GM12878 (cell line): Measurements from ENCODE around the gene MRPS12. TPM values are rescaled to one million over a fixed set of nuclear protein-coding genes. Genes with fewer than 3 reads are reported as not detected.

Experiments used
- ATAC-seq: fragments of 200-7000 bp; cut with Tn5 transposase; 3 replicates; pipeline ENCODE4 v1.9.1; 2020; ENCODE audit warnings: mild to moderate bottlenecking, moderate library complexity
- BruUV-seq: library from RNA; stranded (reverse); fragments of 400-500 nt; replicated peaks from 2 replicates; lab custom pipeline; 2021; lab: Mats Ljungman, UMichigan
- CTCF ChIA-PET: fragments of 300-600 bp; sonication (Branson Sonifier 250); formaldehyde crosslinking; extraction: SDS; loops from one replicate; lab custom pipeline; 2021; ENCODE audit warnings: inconsistent platforms; lab: Yijun Ruan, JAX
- POLR2A ChIA-PET: fragments of 350-600 bp; formaldehyde crosslinking; extraction: SDS; loops from one replicate; lab custom pipeline; 2021; ENCODE audit warnings: inconsistent platforms; lab: Charles Lee
- RAD21 ChIA-PET: fragments of 300-600 bp; sonication (Branson Sonifier 250); formaldehyde crosslinking; loops from one replicate; lab custom pipeline; 2023; ENCODE audit warnings: antibody characterized with exemption; ENCODE audit not compliant: unreplicated experiment; lab: Charles Lee
- SMC1A ChIA-PET: fragments of 300-600 bp; sonication (Branson Sonifier 250); formaldehyde crosslinking; loops from one replicate; lab custom pipeline; 2023; ENCODE audit not compliant: unreplicated experiment, uncharacterized antibody; lab: Charles Lee
- DNase-seq: peaks from one replicate; pipeline ENCODE4 v3.0.0-alpha.2; 2011; ENCODE audit warnings: low read depth, low spot score
- FAIRE-seq: peaks from 3 replicates; lab custom pipeline; 2011; peaks lifted over from hg19 to GRCh38; lab: Jason Lieb, UNC
- H2AFZ ChIP-seq: 2 replicates; pipeline ENCODE4 v1.6.0; 2011; ENCODE audit warnings: low read depth, low read length, control low read depth; ENCODE audit not compliant: control insufficient read depth
- H3K27ac ChIP-seq: 2 replicates; pipeline ENCODE4 v1.5.1; 2011; ENCODE audit warnings: control low read depth; ENCODE audit not compliant: control insufficient read depth, insufficient read depth
- H3K27me3 ChIP-seq, 2 experiments: replicated peaks in 1 of 2; 2 replicates each; pipeline versions ENCODE4 v1.6.0 to v1.6.1; 2011; ENCODE audit warnings: low read length in 1 of 2; ENCODE audit not compliant: control insufficient read depth in 2 of 2, insufficient read depth in 2 of 2
- H3K36me3 ChIP-seq, 2 experiments: 2 replicates each; pipeline ENCODE4 v1.5.1; 2011; ENCODE audit warnings: low read length in 1 of 2; ENCODE audit not compliant: control insufficient read depth in 2 of 2, insufficient read depth in 2 of 2
- H3K4me1 ChIP-seq: 2 replicates; pipeline ENCODE4 v1.6.1; 2011; ENCODE audit warnings: mild to moderate bottlenecking, low read length, moderate library complexity, mixed read lengths; ENCODE audit not compliant: control insufficient read depth, insufficient read depth
- H3K4me2 ChIP-seq: 2 replicates; pipeline ENCODE4 v1.6.0; 2011; ENCODE audit warnings: control low read depth; ENCODE audit not compliant: control insufficient read depth, insufficient read depth
- H3K4me3 ChIP-seq: fragments of 200-600 bp; sonication (generic); 2 replicates; pipeline ENCODE4 v1.5.1; 2016
- H3K79me2 ChIP-seq: 2 replicates; pipeline ENCODE4 v1.6.0; 2011; ENCODE audit warnings: low read length; ENCODE audit not compliant: control insufficient read depth, insufficient read depth
- H3K9ac ChIP-seq: 2 replicates; pipeline ENCODE4 v1.8.0; 2011; ENCODE audit warnings: low read length, control low read depth, mixed read lengths; ENCODE audit not compliant: control insufficient read depth, insufficient read depth
- H3K9me3 ChIP-seq: replicated peaks from 3 replicates; pipeline ENCODE4 v1.5.1; 2011; ENCODE audit warnings: mild to moderate bottlenecking, low read length; ENCODE audit not compliant: control insufficient read depth, insufficient read depth
- H4K20me1 ChIP-seq: 2 replicates; pipeline ENCODE4 v1.6.0; 2011; ENCODE audit not compliant: control insufficient read depth, insufficient read depth
- BACH1 ChIP-seq: fragments of 450-650 bp; IDR thresholded peaks from 2 replicates; pipeline ENCODE4 v1.6.1; 2017; ENCODE audit warnings: mild to moderate bottlenecking, borderline replicate concordance
- BMI1 ChIP-seq: fragments of 450-650 bp; IDR thresholded peaks from 2 replicates; pipeline ENCODE4 v1.6.1; 2016; ENCODE audit warnings: mild to moderate bottlenecking, moderate library complexity, borderline replicate concordance
- EGR1 ChIP-seq, 2 experiments: IDR thresholded peaks; 1 replicate in 1 of 2; 2 replicates in 1 of 2; pipeline ENCODE4 v1.6.1; 2011 to 2012; ENCODE audit warnings: low read depth in 2 of 2, low read length in 2 of 2, borderline replicate concordance in 1 of 2, mild to moderate bottlenecking in 1 of 2, moderate library complexity in 1 of 2
- FOXK2 ChIP-seq: fragments of 450-650 bp; IDR thresholded peaks from 2 replicates; pipeline ENCODE4 v1.6.1; 2017; ENCODE audit warnings: mild to moderate bottlenecking, moderate library complexity
- LARP7 ChIP-seq: fragments of 450-650 bp; IDR thresholded peaks from 2 replicates; pipeline ENCODE4 v1.6.1; 2017; ENCODE audit warnings: mild to moderate bottlenecking
- MEF2A ChIP-seq: IDR thresholded peaks from 2 replicates; pipeline ENCODE4 v1.6.1; 2011; ENCODE audit warnings: low read depth, mild to moderate bottlenecking, low read length, moderate library complexity; ENCODE audit not compliant: insufficient read depth
- MEF2B ChIP-seq: fragments of 450-650 bp; IDR thresholded peaks from 2 replicates; pipeline ENCODE4 v1.6.1; 2018; ENCODE audit warnings: mild to moderate bottlenecking, moderate library complexity; ENCODE audit not compliant: partially characterized antibody, poor library complexity, severe bottlenecking
- PAX5 ChIP-seq: IDR thresholded peaks from 2 replicates; pipeline ENCODE4 v1.6.1; 2011; ENCODE audit warnings: low read depth, low read length, borderline replicate concordance
- PAX8 ChIP-seq: fragments of 450-650 bp; IDR thresholded peaks from 2 replicates; pipeline ENCODE4 v1.6.1; 2017; ENCODE audit warnings: mild to moderate bottlenecking, moderate library complexity
- POLR2A ChIP-seq: IDR thresholded peaks from 2 replicates; pipeline ENCODE4 v1.6.1; 2011; ENCODE audit warnings: low read depth, mild to moderate bottlenecking, low read length
- STAT3 ChIP-seq: IDR thresholded peaks from 2 replicates; pipeline ENCODE4 v1.6.1; 2011; ENCODE audit warnings: low read depth, low read length, improper control_type of control experiment
- WRNIP1 ChIP-seq: IDR thresholded peaks from 2 replicates; pipeline ENCODE4 v1.6.1; 2011; ENCODE audit warnings: low read depth, low read length, improper control_type of control experiment, borderline replicate concordance
- WGBS: methylation state at CpG from one replicate; pipeline ENCODE4 v1.1.6; 2016; ENCODE audit warnings: low lambda C conversion rate; ENCODE audit not compliant: insufficient replicate concordance, insufficient coverage; ENCODE audit errors: missing lambda C conversion rate; 5-methylcytosine and 5-hydroxymethylcytosine counted together
- in situ Hi-C: fragments of 300-500 bp; cut with MboI; formaldehyde crosslinking; loops from 9 replicates; pipeline ENCODE4 v1.14.3; 2018; ENCODE audit warnings: mixed read lengths
- intact Hi-C: fragments of 100-400 bp; cut with micrococcal nuclease; formaldehyde crosslinking; loops from one replicate; pipeline ENCODE4 v1.14.2; 2022; ENCODE audit not compliant: unreplicated experiment
- polyA plus RNA-seq, 11 experiments: library from polyadenylated mRNA; depleted of rRNA in 4 of 11; unstranded in 6 of 11; stranded (reverse) in 5 of 11; fragments of >200 nt; fragmentation: Nextera tagmentation in 4 of 11; fragmentation: Illumina TruSeq in 1 of 11; extraction: Ambion mirVana in 4 of 11; extraction: Trizol in 1 of 11; gene quantifications; 1 replicate in 1 of 11; 2 replicates in 10 of 11; pipeline versions ENCODE4 v1.2.1 to v1.2.3, GENCODE V29; 2011 to 2016; ENCODE audit warnings: inconsistent platforms in 2 of 11, missing spikeins in 2 of 11, low read depth in 1 of 11
- total RNA-seq, 4 experiments: library from RNA; depleted of rRNA in 3 of 4; stranded (reverse); fragments of >200 nt in 3 of 4; fragmentation: Illumina TruSeq in 1 of 4; extraction: Trizol in 1 of 4; gene quantifications; 2 replicates each; pipeline versions ENCODE4 v1.2.1 to v1.2.3, GENCODE V29; 2013 to 2021
- TF ChIP-seq, protein P1 (sequence below): fragments of 450-650 bp; IDR thresholded peaks from 2 replicates; pipeline ENCODE4 v1.6.1; 2017; ENCODE audit warnings: low read depth, mild to moderate bottlenecking, moderate library complexity
- TF ChIP-seq, protein P2 (sequence below): IDR thresholded peaks from 2 replicates; pipeline ENCODE4 v1.6.1; 2012; ENCODE audit warnings: low read depth, low read length, improper control_type of control experiment

The MRPS12 gene
- total and polyA plus RNA-seq, 10 of the 15 experiments (the other 5 are each of a cell fraction or from before 2014, with no cell fraction given) = 7.3 to 205 (median 77.3) TPM

DNA sequence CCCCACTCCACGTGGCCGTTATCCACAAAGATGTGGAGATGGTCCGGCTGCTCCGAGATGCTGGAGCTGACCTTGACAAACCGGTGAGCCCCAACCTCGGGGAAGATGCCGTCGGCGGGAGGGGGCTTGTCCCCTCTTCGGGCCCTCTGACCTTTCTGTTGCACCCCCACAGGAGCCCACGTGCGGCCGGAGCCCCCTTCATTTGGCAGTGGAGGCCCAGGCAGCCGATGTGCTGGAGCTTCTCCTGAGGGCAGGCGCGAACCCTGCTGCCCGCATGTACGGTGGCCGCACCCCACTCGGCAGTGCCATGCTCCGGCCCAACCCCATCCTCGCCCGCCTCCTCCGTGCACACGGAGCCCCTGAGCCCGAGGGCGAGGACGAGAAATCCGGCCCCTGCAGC is 23.5 kb upstream of the MRPS12 start:
- DNase-seq = no peak
- peaks cover 3% of the 10 kb centered on the region; the same call in 1 of the 2 replicates for H3K79me2 ChIP-seq
- WGBS = 97% methylated on average over 28 of the region's 29 CpGs
- H3K4me1 ChIP-seq = no peaks in the 10 kb centered on the region
- FAIRE-seq = no peak
- BruUV-seq = no TSS peak
- no peaks in the 10 kb centered on the region for H4K20me1 ChIP-seq
- ATAC-seq = no peak
- no peaks in the 10 kb centered on the region for H3K9me3 ChIP-seq
- H3K27ac ChIP-seq = no peak overlapping the region
- no peak overlapping the region for H2AFZ ChIP-seq
- H3K36me3 ChIP-seq = peaks cover 7 to 12% of the 10 kb centered on the region in 2 experiments
- no peak overlapping the region for H3K4me2 ChIP-seq
- ChIA-PET RAD21 (no interaction called here), SMC1A (no interaction called here), POLR2A (no interaction called here), CTCF (interaction anchor here (1.0 kb wide), 2 partner anchors 22 to 23 kb away, joined by 3 to 5 read pairs; partner anchors contain the start of genes MRPS12 and SARS2)
- H3K9ac ChIP-seq = no peak overlapping the region
- TF ChIP-seq POLR2A (peak; percentile 24; the same call in 1 of the 2 replicates), BMI1 (no peak)
- no peak overlapping the region for H3K4me3 ChIP-seq
- H3K27me3 ChIP-seq = no peaks in the 10 kb centered on the region
- in situ Hi-C loops (no loop called here), intact Hi-C loops (no loop called here)

DNA sequence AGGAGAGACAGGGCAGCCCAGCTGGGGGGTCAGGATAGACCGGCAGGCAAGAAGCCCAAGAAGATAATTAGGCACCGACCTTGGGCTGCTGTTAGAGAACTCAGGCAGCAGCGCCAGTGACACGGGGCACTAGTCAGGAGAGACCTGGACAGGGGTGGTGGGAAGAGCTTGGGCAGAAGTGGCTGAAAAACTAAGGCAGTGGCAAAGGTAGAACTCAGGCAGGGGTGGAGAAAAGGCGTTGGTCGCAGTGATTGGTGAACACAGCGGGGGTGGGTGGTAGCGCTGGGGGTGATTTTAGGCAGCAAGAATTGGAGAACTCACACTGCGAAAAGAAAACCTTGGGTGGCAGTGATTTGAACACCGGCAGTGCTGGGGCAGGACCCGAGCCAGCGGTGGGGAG is 23.1 kb upstream of the MRPS12 start:
- Histone ChIP-seq H3K9me3 (no peaks in the 10 kb centered on the region), H4K20me1 (no peaks in the 10 kb centered on the region), H3K4me2 (no peak overlapping the region), H2AFZ (no peak overlapping the region), H3K36me3 (peaks cover 7 to 12% of the 10 kb centered on the region in 2 experiments), H3K4me1 (no peaks in the 10 kb centered on the region), H3K79me2 (peaks cover under 1% of the 10 kb centered on the region; the same call in 1 of the 2 replicates), H3K27ac (no peak overlapping the region), H3K4me3 (no peak overlapping the region), H3K27me3 (no peaks in the 10 kb centered on the region), H3K9ac (no peak overlapping the region)
- no peak for FAIRE-seq
- intact Hi-C loops (no loop called here), in situ Hi-C loops (no loop called here)
- RAD21 ChIA-PET = no interaction called here
- no peak for DNase-seq
- SMC1A ChIA-PET = no interaction called here
- CTCF ChIA-PET = interaction anchor here (1.0 kb wide), 1 partner anchor 22 kb away, joined by 3 read pairs; no protein-coding TSS in a partner anchor
- over 99% methylated on average over 12 of the region's 12 CpGs for WGBS
- no peak for ATAC-seq
- no peak for TF ChIP-seq STAT3
- TF ChIP-seq, protein P1, sequence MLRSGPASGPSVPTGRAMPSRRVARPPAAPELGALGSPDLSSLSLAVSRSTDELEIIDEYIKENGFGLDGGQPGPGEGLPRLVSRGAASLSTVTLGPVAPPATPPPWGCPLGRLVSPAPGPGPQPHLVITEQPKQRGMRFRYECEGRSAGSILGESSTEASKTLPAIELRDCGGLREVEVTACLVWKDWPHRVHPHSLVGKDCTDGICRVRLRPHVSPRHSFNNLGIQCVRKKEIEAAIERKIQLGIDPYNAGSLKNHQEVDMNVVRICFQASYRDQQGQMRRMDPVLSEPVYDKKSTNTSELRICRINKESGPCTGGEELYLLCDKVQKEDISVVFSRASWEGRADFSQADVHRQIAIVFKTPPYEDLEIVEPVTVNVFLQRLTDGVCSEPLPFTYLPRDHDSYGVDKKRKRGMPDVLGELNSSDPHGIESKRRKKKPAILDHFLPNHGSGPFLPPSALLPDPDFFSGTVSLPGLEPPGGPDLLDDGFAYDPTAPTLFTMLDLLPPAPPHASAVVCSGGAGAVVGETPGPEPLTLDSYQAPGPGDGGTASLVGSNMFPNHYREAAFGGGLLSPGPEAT = no peak
- TF ChIP-seq BACH1 = no peak
- TF ChIP-seq MEF2B = no peak
- no peak for TF ChIP-seq WRNIP1
- TF ChIP-seq FOXK2 = no peak
- TF ChIP-seq MEF2A = no peak
- no peak for TF ChIP-seq LARP7
- TF ChIP-seq PAX5 = no peak
- TF ChIP-seq, protein P2, sequence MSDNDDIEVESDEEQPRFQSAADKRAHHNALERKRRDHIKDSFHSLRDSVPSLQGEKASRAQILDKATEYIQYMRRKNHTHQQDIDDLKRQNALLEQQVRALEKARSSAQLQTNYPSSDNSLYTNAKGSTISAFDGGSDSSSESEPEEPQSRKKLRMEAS = no peak
- TF ChIP-seq EGR1 (IDR thresholded peaks at IDR 0.05; ENCODE audit: borderline replicate concordance in 1 of 2, low read depth in 2 of 2, low read length in 2 of 2) = no peak
- TF ChIP-seq PAX8 = no peak
- POLR2A ChIA-PET = no interaction called here
- BruUV-seq = no TSS peak
